Activated CD4-positive, alpha-beta T cell treated with anti-CD3 and anti-CD28 coated beads, Interleukin-2, Interleukin-4, amounts not matched to agents 100 ng/mL and 50 ng/mL, durations not matched to agents 16 hours and 8 hours (primary cell): ENCODE results near the gene SUGCT.
"Not testable (repeated sequence)": the region's sequence is repeated elsewhere in the genome, so short reads cannot be mapped to it uniquely, and the experiment has no call there.

Experiments
- DNase-seq: peaks from one replicate; pipeline ENCODE4 v3.0.0-alpha.2; 2020; ENCODE audit warnings: low spot score

SUGCT gene

DNA sequence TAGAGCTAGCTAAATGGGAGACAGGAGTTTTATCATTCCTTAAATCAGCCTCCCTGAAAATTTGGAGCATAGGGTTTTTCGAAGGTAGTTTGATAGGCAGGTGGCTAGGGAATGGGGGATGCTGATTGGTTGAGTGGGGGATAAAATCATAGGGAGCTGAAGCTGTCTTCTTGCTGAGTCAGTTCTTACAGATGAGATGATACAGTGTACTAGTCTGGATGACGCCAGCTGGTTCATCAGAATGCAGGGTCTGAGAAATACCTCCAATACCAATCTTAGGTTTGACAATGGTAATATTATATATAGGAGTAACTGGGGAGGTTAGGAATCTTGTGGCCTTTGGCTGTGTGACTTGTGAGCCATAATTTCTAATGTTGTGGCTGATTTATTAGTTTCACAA is 271.2 kb downstream of the SUGCT start:
- no peak for DNase-seq

DNA sequence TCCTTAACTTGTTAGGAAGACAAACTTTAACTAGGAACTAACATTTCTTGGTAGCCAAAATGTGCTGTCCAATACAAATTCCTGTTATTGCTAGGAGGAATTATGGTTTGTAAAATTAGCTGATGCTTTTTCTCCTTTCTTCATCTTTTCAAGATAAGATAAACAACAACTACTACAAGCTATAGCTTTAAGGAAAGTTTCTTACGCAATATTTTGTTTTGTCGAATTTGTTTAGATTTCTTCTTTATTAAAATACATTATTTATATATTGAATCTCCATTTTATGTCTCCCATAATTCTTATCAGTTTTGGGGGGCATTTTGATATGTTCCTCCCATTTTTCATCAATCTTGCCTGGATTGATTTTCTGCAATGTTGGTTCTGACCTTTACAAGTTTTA is 277.5 kb downstream of the SUGCT start:
- no peak for DNase-seq

- DNase-seq, result not testable (repeated sequence)
Observed at GRCh38 chr7:40414704-40415103, 279.9 kb downstream of the SUGCT start.

DNA sequence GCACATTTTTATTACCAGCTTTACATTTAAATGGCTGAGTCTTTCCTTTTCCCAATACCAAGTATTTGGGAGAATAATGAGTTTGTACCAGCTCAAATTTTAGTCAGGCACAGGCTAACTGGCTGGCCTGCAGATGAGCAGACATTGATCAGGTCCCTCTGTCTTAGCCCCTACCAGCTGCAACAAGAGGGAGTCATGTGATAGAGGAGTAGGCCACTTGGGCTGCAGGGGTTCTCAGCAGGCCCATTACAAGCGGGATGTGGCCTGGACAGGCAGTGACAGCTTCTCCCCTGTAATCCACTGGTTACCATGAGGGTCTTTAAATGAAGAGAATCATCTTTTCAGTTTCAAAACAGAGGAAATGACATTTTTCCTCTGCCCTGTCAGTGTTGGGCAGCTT is 283.6 kb downstream of the SUGCT start:
- no peak for DNase-seq

DNA sequence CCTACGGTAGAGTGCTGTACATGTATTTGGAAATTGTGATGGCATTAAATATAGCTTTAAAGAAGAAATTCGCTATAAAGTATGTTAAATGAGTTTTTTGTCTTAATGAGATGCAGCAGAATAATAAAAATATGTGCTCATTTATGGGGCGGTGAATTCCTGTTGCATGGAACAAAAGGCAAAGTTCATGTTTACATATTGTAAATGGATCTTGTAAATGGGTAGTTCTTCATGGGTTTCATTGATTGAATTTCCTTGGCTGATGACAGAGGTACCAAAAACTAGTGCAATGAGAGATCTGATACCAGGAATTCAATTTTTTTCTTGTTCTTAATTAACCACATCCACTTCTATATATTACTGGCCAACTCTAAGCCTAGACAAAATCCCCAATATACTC is 284.2 kb downstream of the SUGCT start:
- DNase-seq, result no peak

- no peak for DNase-seq
Observed at GRCh38 chr7:40419806-40420205, 285.0 kb downstream of the SUGCT start.

GRCh38 chr7:40421433-40421832 is 286.6 kb downstream of the SUGCT start:
- no peak for DNase-seq

GRCh38 chr7:40425696-40426095 is 290.9 kb downstream of the SUGCT start:
- DNase-seq, result no peak

DNA sequence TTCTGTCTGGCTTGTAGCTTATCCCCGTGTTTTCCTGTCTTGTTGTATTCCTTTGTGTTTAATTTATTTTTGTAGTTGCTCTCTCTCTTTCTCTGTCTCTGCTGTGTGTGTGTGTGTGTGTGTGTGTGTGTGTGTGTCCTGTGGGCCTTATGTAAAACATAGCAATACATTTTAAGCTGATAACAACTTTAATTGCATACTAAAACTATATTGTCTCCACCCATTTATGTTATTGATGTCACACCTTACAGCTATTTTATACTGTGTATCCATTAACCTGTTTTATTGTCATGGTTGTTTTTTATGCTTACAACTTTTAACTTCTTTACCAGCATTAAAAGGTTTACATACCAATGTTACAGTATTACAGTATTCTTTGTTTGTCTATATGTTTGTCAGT is 293.6 kb downstream of the SUGCT start:
- DNase-seq, result no peak

GRCh38 chr7:40429826-40430225 is 295.0 kb downstream of the SUGCT start:
- DNase-seq, result no peak

DNA sequence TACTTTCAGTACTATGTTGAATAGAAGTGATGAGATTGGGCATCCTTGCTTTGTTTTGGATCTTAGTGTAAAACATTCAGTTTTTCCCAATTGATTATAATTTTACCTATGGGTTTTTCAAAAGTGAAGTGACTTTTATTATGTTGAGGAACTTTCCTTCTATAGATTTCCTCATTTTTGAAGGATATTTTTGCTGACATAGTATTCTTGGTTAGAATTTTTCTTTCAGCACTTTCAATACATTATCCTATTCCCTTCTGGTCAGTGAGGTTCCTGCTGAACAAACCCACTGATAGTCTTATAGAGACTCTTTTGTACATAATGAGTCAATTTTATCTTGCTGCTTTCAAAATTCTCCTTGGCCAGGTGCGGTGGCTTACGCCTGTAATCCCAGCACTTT is 297.2 kb downstream of the SUGCT start:
- DNase-seq, result no peak

GRCh38 chr7:40436710-40437109 is 301.9 kb downstream of the SUGCT start:
- no peak for DNase-seq

GRCh38 chr7:40437498-40437897 is 302.7 kb downstream of the SUGCT start:
- DNase-seq, result no peak

DNA sequence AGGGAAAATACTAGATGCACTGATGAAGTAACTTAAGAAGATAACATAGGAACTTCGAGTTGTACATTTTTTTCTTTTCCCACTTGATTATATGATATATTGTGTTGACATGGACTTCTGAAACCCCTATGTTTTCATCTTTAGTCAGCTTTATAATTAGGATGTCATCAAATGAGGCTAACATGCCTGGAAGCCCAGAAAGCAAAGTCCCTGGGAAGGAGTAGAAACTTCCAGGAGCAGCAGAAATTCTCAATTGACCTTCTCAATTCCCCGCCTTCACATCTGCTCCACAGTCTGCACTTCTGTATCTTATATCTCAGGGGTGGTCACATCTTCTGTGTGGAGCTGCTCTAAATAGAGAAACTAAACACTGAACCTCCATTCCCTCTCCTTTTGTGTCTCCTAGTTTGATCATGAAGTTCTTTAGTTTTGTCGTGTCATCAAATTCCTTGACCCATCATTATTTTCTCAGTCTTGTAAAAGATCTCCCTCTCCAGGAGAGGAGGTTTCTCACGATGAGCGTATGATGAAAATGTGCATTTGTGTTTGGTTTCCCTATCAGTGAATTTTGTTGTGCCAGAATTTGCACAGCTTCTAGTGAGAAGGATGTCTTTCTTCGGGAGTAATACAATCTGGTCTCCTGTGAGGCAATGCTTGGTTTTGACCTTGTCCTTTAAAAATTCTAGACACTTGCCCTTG is 303.3 kb downstream of the SUGCT start:
- DNase-seq, result no peak

DNA sequence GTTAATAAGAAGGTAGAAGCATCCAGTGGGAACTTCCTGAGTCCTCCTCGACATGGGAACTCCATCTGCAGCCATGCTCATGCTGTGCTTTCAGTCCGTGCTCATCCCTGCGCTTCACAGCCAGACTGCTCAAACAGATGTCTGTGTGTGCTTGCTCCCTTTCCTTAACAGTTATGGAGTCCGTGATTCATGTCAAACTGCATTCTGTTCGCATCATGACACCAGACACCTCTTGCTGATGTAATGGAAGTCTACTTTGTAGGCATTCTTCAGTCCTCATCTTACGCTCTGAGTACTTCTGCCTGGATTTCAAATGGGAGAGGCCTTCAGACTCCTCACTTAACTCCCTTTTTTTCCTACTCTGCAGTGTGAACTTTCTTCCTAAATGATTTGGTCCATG is 304.9 kb downstream of the SUGCT start:
- no peak for DNase-seq

GRCh38 chr7:40447345-40447744 is 312.5 kb downstream of the SUGCT start:
- DNase-seq, result no peak

- no peak for DNase-seq
Observed at GRCh38 chr7:40455485-40455884, 320.7 kb downstream of the SUGCT start.

DNA sequence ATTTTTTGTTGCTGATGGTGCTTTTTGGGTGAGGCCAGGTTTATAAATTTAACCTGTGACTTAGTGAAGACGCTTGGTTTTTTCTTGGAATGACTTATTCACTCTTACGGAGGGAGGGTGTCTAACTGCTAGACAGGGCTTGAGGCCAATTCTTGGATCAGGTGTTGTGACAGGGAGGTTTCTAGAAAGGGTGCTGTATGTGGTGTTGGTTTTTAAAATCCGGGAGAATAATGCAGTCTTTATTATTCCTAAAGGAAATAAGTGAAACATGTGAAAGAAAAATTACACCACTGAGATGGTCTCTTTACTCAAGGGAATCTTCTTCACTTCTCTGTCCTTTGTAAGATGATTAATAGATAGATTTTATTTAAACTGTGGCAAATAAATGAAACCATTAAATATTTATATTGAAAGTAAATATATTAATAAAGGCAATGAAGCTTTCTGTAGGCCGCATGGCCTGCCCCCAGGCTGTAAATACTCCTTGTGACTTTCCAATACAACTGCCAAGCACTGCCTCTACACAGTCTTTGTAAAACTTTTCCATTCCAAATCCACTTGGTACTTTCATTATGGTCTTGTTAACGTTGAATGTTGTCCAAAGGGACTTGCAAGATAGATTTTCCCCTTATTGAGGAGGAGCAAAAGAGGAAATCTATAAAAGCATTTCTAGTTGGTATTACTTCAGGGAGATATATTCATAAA is 323.1 kb downstream of the SUGCT start:
- DNase-seq, result no peak

- DNase-seq, result no peak
Observed at GRCh38 chr7:40463446-40463845, 328.6 kb downstream of the SUGCT start.

DNA sequence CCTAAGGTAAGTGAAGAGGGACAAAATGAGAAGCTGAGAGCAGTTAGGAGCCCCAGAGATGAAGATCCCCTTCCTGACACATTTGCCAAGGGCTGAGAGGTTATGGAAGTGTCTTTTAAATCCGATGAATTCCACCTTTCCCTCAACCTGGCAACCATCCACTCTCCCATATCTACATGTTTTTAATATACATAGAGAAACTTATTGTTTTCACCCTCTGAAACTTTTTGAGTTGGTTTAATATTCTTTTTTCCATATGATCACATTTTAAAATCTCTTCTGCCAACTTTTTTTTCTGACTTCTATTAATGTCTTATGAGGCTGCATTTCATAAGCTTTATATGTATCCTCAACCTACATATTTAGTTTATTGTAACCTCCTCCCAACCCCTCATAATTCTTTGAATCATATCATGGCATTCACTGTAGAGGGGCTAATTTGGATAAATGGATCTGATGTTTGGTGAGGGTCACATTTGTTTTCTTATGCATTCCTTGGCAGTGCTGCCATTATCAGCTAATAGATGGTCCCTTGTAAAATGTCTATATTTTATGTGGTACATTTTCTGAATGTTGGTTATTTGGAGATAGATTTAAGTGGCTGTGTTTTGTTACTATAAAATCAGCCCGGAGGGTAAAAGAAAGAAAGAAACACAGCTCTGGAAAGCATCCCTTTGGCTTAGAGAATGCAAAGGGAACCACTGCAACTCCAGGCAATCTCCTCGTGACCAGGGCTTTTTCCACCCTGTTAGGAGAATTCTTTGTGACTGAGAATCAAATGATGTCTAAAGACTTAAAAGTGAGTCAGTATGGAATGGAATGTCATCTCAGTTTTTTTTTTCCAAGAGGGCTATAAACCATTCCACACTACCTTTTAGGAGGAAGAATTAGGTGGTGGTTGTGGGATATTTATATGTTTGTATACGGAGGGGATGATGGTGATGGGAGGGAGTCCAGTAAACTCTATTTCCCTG is 334.4 kb downstream of the SUGCT start:
- DNase-seq, result no peak

DNA sequence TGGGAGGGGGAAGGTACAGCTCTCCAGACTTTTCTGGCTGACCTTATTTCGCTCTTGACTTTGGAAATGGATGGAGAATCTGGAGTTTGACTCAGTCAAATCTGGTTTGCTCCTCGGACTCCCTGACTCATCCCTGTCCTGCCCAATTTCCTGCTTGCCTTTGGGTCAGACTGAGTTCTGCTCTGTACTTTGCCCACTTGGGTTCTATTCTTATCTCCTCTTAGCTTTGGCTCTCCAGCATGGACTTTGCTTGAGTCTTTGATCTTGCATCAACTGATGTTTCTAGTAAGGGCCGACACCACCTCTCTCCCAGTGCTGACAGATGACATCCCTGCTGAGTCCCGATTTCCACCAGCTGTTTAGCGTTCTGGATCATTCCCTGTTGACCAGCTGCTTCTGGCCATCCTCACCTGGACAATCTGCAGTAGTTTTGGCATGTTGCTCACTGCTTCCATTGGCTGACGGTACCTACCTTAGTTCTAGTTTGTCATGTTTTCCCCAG is 335.3 kb downstream of the SUGCT start:
- DNase-seq, result no peak

DNA sequence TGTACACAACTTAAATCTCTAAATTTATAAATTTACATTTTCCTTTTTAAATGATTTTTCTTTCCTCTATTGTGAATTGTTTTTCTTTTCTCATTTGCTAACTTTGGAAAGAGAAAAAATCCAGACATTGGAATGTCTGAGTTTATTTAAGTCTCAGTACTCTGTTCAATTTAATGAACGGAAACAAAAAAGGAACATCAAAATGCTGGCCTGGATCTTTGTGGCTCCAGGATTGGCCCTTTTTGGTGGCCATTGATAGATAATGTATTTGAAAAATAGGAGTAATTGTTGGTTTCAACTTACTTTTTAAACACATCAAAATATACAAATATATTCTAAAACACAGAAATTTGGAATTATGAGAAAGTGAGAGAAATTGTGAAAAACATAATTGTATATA is 336.0 kb downstream of the SUGCT start:
- no peak for DNase-seq

DNA sequence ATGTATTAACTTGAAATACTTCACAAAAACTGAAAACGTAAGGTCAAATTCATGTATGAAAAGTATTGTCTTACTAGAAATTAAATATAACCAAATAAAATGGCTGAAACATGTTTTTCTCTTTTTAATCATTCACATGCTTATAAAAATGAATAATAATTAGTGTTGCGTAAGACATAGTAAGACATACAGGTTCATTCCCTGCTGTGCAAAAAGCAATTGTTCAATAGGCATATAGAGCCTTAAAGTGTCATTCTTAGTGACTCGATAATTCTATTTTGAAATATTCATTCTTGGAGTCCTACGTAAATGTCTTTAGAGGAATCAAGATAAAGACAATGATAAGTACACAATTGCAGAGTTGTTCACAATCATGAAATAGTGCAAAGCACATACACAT is 337.1 kb downstream of the SUGCT start:
- DNase-seq, result no peak
